MM.1S (cell line): ENCODE results near the gene CD74.

ENCODE experiments used
- EZH2 ChIP-seq: fragments of 300-600 bp; sonication (generic); optimal IDR thresholded peaks from 2 replicates; pipeline ENCODE3; 2017; ENCODE audit warnings: low read depth, mild to moderate bottlenecking, antibody characterized with exemption, low read length, mixed read lengths
- TF ChIP-seq, protein P1 (sequence below): fragments of 300-600 bp; sonication (generic); IDR thresholded peaks from 2 replicates; pipeline ENCODE4 v1.5.1; 2016; ENCODE audit warnings: antibody characterized with exemption, low read length, mixed read lengths

DNA sequence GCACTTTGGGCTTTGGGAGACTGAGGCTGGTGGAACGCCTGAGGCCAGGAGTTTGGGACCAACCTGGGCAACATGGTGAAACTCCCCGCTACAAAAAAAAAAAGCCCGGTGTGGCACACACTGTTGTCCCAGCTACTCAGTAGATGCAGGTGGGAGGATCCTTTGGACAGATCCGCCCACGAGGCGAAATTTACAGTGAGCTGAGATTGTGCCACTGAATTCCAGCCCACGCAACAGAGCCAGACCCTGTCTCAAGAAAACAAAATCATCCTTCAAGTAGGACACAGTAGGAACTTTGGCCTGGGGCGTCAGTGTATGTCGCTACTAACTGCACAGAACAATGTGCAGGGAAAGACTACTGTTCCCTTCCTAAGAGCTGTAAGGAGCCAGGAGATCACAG, 32.1 kb upstream of the CD74 start:
- TF ChIP-seq, protein P1, sequence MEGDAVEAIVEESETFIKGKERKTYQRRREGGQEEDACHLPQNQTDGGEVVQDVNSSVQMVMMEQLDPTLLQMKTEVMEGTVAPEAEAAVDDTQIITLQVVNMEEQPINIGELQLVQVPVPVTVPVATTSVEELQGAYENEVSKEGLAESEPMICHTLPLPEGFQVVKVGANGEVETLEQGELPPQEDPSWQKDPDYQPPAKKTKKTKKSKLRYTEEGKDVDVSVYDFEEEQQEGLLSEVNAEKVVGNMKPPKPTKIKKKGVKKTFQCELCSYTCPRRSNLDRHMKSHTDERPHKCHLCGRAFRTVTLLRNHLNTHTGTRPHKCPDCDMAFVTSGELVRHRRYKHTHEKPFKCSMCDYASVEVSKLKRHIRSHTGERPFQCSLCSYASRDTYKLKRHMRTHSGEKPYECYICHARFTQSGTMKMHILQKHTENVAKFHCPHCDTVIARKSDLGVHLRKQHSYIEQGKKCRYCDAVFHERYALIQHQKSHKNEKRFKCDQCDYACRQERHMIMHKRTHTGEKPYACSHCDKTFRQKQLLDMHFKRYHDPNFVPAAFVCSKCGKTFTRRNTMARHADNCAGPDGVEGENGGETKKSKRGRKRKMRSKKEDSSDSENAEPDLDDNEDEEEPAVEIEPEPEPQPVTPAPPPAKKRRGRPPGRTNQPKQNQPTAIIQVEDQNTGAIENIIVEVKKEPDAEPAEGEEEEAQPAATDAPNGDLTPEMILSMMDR: no peak
- TF ChIP-seq EZH2: no peak
